NCI-H187 (cell line): ENCODE results near the gene CD151.

Source experiments
- DNase-seq, 2 experiments: peaks; one replicate each; lab custom pipeline; 2025; lab: John Stamatoyannopoulos, UW

Gene CD151

DNA sequence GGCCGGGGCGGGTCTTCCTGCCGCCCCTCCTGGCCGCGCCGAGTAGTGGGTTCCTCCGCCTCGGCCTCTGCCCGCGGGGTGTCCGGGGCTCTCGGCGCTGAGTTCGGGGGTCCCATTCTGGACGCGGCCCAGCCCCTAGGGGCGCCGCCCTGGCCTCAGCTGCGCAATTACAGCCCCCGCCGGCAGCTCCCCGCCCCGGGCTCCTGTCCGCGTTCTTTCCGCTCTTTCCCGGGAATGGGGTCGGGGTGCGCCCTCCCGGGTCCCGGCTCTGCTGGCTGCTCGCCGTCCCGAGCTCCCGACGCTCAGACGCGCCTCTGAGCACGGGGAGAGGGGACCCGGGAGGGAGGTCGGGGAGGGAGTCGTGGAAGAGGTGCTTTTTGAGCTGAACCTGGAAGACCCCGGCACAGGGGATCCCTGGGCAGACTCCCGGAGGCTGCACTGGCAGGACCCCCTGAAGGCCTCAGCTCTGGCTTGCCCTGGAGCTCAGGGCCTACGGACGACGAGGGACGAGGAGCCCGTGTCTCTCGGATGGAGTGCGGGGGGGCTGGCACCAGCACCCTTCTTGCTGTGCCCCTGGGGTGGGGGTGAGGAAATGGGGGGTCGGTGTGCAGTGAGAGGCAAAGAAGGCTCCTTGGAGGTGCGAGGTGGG lies 10.5 kb downstream of the CD151 start:
- DNase-seq = no peak

DNA sequence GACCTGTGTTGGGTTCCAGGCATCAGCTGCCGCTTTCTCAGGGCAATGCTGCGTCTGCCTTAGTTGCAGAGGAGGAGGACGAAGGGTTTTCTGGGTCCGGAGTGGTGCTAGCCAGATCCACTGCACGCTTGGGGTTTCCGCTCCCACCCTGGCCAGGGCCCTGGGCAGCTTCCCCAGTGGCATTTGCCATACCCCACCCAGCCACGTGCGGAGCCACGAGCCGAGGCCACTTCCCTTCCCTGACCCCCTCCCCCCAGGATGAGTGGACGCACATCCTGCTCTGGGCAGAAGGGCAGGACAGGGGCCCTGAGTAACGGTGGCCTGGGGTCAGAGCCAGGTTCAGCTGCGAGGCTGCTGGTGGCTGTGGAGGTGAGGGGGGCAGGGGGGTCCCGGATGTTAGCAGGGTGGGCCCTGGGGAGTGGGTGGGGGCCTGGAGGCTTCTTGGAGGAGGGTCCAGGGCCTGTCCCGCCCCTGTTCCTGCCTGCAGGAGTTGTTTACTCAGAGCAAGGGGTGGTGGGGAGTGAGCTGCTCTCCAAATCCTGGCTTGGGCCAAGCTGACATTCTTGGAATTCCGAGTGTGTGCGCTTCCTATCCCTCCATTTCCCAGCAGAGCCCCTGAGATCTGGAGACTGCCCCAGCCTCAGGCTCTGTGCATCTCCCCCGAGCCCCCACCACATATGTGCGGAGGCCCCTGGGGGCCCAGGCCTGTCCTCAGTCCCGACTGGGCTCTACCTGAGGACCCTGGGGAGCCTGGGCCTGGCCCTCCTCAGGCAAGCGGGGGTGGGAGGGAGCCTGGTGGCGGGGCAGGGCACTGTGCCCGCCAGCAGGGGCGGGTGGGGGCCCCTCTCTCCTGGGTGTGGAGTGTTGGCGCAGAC lies 11.3 kb downstream of the CD151 start:
- DNase-seq = no peak

DNA sequence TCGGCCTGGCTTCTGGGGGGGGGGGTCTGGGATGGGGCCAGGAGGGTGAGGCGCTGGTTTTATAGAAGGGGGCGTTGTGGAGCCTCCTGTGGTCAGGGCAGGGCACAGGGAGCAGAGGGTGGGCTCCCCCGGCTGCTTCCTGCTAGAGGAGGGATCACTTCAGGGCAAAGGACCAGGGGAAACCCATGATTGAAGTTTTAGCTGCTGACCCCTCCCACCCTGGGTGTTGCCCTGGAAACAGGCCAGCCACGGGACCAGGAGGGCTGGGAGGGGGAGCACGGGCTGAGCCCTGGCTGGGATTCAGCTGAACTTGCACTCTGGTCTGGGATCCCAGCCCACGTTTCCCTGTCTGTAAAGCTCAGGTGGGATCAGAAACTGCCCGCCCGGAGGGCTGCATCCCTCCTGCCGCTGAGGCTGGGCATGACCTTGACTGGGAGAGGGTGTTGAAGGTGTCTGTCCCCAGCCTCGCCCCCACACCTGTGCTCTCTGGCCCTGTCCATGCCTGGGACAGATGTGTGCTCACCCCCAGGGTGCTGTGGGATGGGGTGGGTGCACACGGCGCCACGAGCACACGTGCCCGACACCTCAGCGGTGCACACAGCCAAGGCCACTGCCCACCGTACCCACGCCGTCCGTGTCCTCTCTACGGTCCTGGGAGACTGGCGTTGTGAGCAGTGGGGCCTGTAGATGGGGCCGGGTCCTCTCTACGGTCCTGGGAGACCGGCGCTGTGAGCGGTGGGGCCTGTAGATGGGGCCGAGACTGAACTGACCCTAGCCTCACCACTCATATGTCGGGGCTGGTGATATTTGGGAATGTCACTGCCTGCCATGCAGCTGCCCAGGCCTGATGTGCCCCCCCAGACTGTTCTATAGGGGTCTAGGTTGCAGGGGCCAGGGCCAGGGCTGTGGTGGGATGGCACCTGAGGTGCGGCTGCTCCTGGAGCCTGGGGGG lies 12.2 kb downstream of the CD151 start:
- no peak for DNase-seq

GRCh38 chr11:845872-846495 lies 13.2 kb downstream of the CD151 start:
- DNase-seq = no peak

- no peak for DNase-seq
Observed at GRCh38 chr11:846496-847098, 13.8 kb downstream of the CD151 start.

DNA sequence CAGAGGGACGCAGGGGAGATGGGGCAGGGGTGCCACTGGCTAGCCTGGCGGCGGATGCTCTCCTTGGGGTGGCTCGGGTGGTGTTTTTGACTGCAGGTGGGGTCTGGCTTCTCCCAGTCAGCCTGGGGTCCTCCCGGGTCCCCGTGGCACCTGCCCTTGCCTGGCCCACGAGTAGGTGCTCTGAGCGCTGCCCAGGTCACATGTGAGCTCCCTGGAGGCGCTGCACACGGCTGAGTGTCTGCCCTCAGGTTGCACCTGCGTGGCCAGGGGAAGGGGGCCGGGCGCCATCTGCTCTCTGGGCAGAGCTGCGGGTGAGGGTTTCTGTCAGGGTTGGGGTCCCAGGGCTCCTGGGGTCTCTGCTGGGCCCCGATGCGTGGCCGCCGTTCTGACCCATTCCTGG lies 15.1 kb downstream of the CD151 start:
- DNase-seq = no peak

DNA sequence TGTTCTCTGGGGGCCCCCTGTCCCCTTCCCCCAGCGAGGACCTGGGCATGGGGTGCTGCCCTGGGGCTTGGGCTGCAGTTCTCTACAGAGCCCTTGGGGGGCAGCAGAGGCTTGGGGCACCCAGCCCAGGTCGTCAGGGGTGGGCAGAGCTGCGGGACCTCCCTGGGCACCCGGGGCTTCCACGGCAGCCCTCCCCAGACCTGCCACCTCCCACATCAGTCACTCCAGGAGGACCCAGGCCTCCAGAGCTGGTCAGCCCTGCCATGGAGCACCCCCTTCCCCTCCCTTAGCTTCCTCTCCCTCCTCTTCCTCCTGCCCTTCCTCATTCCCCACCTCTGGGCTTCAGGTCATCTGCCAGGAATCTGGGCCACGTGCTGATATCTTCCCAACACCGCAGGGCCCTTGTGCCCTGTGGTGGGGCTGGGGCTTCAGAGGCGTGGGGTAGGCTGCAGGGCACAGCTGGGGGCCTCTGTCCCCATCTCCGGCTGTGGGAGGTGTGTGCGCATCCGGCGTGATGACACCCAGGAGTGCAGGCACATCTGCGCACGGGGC lies 15.7 kb downstream of the CD151 start:
- no peak for DNase-seq

DNA sequence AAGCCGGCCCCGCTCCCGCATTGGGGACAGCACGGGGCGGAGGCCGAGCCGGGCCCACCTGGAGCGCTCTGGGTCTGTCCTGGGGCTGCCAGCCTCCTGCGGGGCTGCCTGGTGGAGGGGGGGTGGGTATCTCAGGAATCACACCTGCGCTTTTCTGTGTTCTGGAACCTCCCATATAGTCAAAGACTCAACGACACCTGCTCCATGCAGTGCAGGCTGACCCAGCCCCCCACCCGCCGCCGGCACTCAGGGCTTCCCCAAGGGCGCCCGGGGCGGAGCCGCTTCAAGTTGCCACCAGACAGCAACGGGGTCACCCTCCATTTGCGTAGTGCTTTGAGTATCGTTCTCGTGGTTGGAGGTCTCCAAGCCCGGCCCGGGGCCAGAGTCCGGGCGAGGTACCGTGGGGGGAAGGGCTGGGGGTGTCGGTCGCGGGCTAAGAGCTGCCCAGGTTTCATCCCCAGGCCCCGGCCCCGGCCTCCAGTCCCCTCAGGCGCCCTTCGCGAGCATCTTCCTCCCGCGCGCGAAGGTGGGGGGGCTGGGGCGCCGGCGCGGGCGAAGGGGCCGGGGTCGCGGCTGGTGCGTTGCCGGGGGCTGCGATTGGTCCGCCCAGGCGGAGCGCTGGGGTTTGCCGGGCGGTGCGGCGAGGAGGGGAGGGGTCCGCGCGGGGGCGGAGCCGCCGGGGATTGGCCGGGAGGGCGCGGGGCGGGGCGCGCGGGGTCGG lies 16.5 kb downstream of the CD151 start:
- peak; percentile 40 to 54 for DNase-seq

DNA sequence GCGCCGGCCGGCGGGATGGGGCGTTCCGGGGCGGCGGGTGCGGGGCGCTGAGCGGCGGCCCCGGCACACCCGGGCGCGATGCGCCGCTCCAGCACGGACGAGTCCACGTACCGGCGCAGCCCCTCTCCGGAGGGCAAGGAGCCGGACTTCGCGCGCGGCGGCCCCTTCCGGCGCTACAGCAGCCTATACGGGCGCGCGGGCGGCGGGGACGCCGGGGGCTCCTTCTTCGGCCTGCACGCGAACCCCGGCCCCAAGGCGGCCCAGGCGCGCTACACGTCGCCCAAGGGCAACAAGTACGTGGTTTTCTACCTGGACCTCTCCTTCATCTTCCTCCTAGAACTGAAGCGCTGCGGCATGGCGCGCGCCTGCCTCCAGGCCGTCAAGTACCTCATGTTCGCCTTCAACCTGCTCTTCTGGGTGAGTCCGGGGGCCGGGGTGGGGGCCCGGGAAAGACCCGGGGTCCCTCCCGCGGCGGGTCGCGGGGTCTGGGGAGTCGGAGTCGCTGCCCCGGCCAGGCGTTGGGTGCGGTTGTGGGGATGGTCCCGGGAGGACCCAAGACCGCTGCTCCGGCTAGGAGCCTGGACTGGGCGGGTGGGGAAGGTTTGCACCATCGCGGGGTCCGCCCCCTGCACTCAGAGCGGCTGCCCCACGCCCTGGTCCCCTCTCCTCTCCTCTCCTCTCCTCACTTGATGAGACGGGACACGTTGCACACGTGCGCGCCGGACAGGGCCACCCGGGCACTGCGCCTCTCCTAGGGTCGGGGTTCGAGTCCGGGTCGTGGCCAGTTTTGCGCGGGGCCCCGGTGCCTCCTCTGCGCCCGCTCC lies 17.4 kb downstream of the CD151 start:
- no peak for DNase-seq

- DNase-seq = no peak
Observed at GRCh38 chr11:850775-851763, 18.3 kb downstream of the CD151 start.

DNA sequence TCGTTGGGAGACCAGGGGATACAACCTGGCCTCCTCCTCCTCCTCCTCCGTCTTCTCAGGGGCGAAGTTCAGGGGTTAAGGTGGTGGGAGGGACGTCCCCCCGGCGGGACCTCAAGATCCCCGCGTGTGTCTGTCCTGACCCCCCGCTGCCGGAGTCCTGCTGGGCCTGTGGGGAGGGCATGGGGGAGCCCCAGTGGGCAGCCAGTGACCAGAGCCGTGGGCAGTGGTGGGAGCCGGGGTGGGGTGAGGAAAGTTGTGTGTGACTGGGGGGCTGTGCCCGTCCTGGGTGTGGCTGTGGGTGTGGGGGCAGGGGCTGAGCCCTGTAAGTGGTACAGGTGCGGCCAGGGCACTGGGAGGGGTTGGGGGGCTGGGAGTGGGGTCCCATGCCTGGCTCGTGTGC lies 20.0 kb downstream of the CD151 start:
- DNase-seq = no peak

GRCh38 chr11:853682-854448 lies 21.1 kb downstream of the CD151 start:
- no peak for DNase-seq

GRCh38 chr11:854601-855329 lies 22.0 kb downstream of the CD151 start:
- no peak for DNase-seq

- no peak for DNase-seq
Observed at GRCh38 chr11:855330-855674, 22.6 kb downstream of the CD151 start.

DNA sequence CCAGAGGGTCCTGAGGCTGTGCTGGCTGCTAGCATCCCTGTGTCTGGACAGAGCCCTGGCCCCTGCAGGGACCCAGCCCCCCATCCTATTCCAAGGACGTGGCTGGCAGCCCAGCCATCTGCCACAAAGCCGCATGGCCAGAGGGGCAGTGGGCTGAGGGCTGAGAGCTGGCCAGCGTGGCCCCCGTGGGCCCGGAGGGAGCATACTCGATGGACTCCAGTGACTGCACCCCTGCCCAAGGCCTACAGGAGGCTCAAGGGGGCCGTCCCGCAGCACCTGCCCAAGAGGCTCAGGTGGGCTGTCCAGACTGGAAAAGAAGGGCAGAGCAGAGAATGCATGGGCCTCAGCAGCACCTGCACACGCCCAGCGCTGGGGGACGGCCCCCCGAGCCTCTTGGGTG lies 23.0 kb downstream of the CD151 start:
- no peak for DNase-seq

DNA sequence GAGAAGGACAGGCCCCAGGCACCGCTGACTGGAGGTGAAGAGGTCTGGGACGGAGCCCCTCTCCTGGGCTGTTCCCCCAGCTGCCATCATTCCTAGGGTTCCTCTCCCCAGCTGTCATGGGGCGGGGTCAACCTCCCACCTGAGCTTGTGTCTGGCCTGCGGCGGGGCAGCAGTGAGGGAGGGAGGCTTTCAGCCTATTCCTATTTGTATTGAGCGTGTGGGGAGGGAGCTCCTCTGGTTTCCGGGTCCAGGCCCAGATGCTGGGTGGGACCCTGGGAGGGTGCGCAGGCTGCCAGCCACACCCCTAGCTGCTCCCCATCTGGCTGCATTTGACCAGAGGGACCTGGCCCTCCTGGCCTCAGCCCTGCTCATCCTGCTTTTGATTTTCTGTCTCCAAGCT lies 23.6 kb downstream of the CD151 start:
- no peak for DNase-seq
